HEK293 (cell line): ENCODE data around the gene DCAF8.

Experiments
- CTCF ChIA-PET: fragments of 350-600 bp; formaldehyde crosslinking; extraction: SDS; loops from one replicate; lab custom pipeline; 2021; ENCODE audit warnings: antibody characterized with exemption; lab: Yijun Ruan, JAX
- POLR2A ChIA-PET: fragments of 300-600 bp; formaldehyde crosslinking; extraction: SDS; loops from one replicate; lab custom pipeline; 2020; ENCODE audit warnings: antibody characterized with exemption, inconsistent platforms; lab: Yijun Ruan, JAX
- H3K27ac ChIP-seq: fragments of 200-500 bp; sonication (Bioruptor generic); 2 replicates; pipeline ENCODE4 v1.5.1; 2014; ENCODE audit warnings: low read depth, low read length, control low read depth, inconsistent platforms; ENCODE audit errors: extremely low read depth
- H3K36me3 ChIP-seq, 2 experiments: fragments of 200-500 bp in 1 of 2; sonication (Bioruptor generic) in 1 of 2; 1 replicate in 1 of 2; 2 replicates in 1 of 2; pipeline ENCODE4 v1.5.1; 2014 to 2017; ENCODE audit warnings: inconsistent platforms in 2 of 2, low read length in 2 of 2; ENCODE audit not compliant: control insufficient read depth in 2 of 2, insufficient read depth in 1 of 2
- H3K4me1 ChIP-seq: fragments of 200-500 bp; sonication (Bioruptor generic); 2 replicates; pipeline ENCODE4 v1.5.1; 2014; ENCODE audit warnings: mild to moderate bottlenecking, low read length, inconsistent platforms; ENCODE audit not compliant: control insufficient read depth, insufficient read depth
- H3K4me3 ChIP-seq: 2 replicates; pipeline ENCODE4 v1.5.1; 2011; ENCODE audit warnings: low read depth, mild to moderate bottlenecking, control low read depth, low read length, moderate library complexity
- H3K9me3 ChIP-seq: fragments of 200-500 bp; sonication (Bioruptor generic); 2 replicates; pipeline ENCODE4 v1.5.1; 2014; ENCODE audit warnings: low read depth, low read length, inconsistent platforms; ENCODE audit not compliant: control insufficient read depth, insufficient read depth
- KLF10 ChIP-seq: fragments of 450-650 bp; IDR thresholded peaks from 2 replicates; pipeline ENCODE4 v1.5.1; 2018; ENCODE audit warnings: missing biosample characterization, mild to moderate bottlenecking, missing genetic modification characterization
- REPIN1 ChIP-seq: fragments of 450-650 bp; formaldehyde crosslinking; IDR thresholded peaks from 2 replicates; pipeline ENCODE4 v1.5.1; 2017; ENCODE audit warnings: missing biosample characterization, missing genetic modification characterization, low read depth
- SETDB1 ChIP-seq: IDR thresholded peaks from one replicate; pipeline ENCODE4 v1.6.1; 2017; ENCODE audit warnings: mild to moderate bottlenecking, low read length, moderate library complexity, mixed read lengths; ENCODE audit not compliant: insufficient read length
- SP2 ChIP-seq: fragments of 450-650 bp; formaldehyde crosslinking; IDR thresholded peaks from 2 replicates; pipeline ENCODE4 v1.5.1; 2016; ENCODE audit warnings: missing biosample characterization, missing genetic modification characterization
- SP3 ChIP-seq: fragments of 450-650 bp; formaldehyde crosslinking; IDR thresholded peaks from 2 replicates; pipeline ENCODE4 v1.5.1; 2016; ENCODE audit warnings: missing biosample characterization, missing genetic modification characterization
- ZEB2 ChIP-seq: fragments of 450-650 bp; formaldehyde crosslinking; IDR thresholded peaks from 2 replicates; pipeline ENCODE4 v1.5.1; 2016; ENCODE audit warnings: missing biosample characterization, missing genetic modification characterization
- ZFHX2 ChIP-seq: fragments of 450-650 bp; formaldehyde crosslinking; conservative IDR thresholded peaks from 2 replicates; pipeline ENCODE4 v1.5.1; 2016; ENCODE audit warnings: missing biosample characterization, missing genetic modification characterization
- ZFP3 ChIP-seq: fragments of 450-650 bp; formaldehyde crosslinking; IDR thresholded peaks from 2 replicates; pipeline ENCODE4 v1.5.1; 2016; ENCODE audit warnings: low read depth, missing biosample characterization, missing genetic modification characterization
- ZFP37 ChIP-seq: fragments of 450-650 bp; formaldehyde crosslinking; IDR thresholded peaks from 2 replicates; pipeline ENCODE4 v1.5.1; 2016; ENCODE audit warnings: missing biosample characterization, missing genetic modification characterization
- ZNF341 ChIP-seq: fragments of 450-650 bp; formaldehyde crosslinking; IDR thresholded peaks from 2 replicates; pipeline ENCODE4; 2016; ENCODE audit warnings: low read depth, missing biosample characterization, missing genetic modification characterization
- ZNF37A ChIP-seq: fragments of 450-650 bp; IDR thresholded peaks from 2 replicates; pipeline ENCODE4 v1.5.1; 2018; ENCODE audit warnings: missing biosample characterization, missing genetic modification characterization
- ZNF426 ChIP-seq: fragments of 450-650 bp; formaldehyde crosslinking; IDR thresholded peaks from 2 replicates; pipeline ENCODE4 v1.5.1; 2017; ENCODE audit warnings: missing biosample characterization, missing genetic modification characterization, mild to moderate bottlenecking, inconsistent platforms, moderate library complexity
- ZNF433 ChIP-seq: fragments of 450-650 bp; formaldehyde crosslinking; IDR thresholded peaks from 2 replicates; pipeline ENCODE4 v1.5.1; 2016; ENCODE audit warnings: missing biosample characterization, missing genetic modification characterization, low read depth
- ZNF555 ChIP-seq: fragments of 450-650 bp; formaldehyde crosslinking; conservative IDR thresholded peaks from 2 replicates; pipeline ENCODE4 v1.5.1; 2017; ENCODE audit warnings: missing biosample characterization, mild to moderate bottlenecking, missing genetic modification characterization, inconsistent platforms
- ZNF561 ChIP-seq: fragments of 450-650 bp; IDR thresholded peaks from 2 replicates; pipeline ENCODE4 v1.5.1; 2018; ENCODE audit warnings: missing biosample characterization, missing genetic modification characterization, borderline replicate concordance
- ZNF610 ChIP-seq: fragments of 450-650 bp; formaldehyde crosslinking; IDR thresholded peaks from 2 replicates; pipeline ENCODE4 v1.5.1; 2016; ENCODE audit warnings: missing biosample characterization, missing genetic modification characterization, borderline replicate concordance
- ZNF626 ChIP-seq: fragments of 450-650 bp; sonication (Bioruptor Pico); formaldehyde crosslinking; IDR thresholded peaks from 2 replicates; pipeline ENCODE4 v1.5.1; 2018; ENCODE audit warnings: missing biosample characterization, missing genetic modification characterization, inconsistent platforms
- ZNF692 ChIP-seq: fragments of 450-650 bp; formaldehyde crosslinking; IDR thresholded peaks from 2 replicates; pipeline ENCODE4 v1.5.1; 2016; ENCODE audit warnings: missing biosample characterization, missing genetic modification characterization
- ZNF843 ChIP-seq: fragments of 450-650 bp; formaldehyde crosslinking; IDR thresholded peaks from 2 replicates; pipeline ENCODE4 v1.5.1; 2016; ENCODE audit warnings: missing biosample characterization, missing genetic modification characterization
- ZSCAN30 ChIP-seq: fragments of 450-650 bp; IDR thresholded peaks from 2 replicates; pipeline ENCODE4 v1.5.1; 2018; ENCODE audit warnings: missing biosample characterization, mild to moderate bottlenecking, missing genetic modification characterization, moderate library complexity
- ZXDB ChIP-seq: fragments of 450-650 bp; formaldehyde crosslinking; IDR thresholded peaks from 2 replicates; pipeline ENCODE4 v1.5.1; 2016; ENCODE audit warnings: missing biosample characterization, missing genetic modification characterization
- TF ChIP-seq, protein P1 (sequence below): fragments of 450-650 bp; formaldehyde crosslinking; IDR thresholded peaks from 2 replicates; pipeline ENCODE4 v1.5.1; 2016; ENCODE audit warnings: missing biosample characterization, missing genetic modification characterization
- TF ChIP-seq, protein P2 (sequence below): fragments of 450-650 bp; formaldehyde crosslinking; IDR thresholded peaks from 2 replicates; pipeline ENCODE4 v1.5.1; 2017; ENCODE audit warnings: missing biosample characterization, missing genetic modification characterization

Gene DCAF8

DNA sequence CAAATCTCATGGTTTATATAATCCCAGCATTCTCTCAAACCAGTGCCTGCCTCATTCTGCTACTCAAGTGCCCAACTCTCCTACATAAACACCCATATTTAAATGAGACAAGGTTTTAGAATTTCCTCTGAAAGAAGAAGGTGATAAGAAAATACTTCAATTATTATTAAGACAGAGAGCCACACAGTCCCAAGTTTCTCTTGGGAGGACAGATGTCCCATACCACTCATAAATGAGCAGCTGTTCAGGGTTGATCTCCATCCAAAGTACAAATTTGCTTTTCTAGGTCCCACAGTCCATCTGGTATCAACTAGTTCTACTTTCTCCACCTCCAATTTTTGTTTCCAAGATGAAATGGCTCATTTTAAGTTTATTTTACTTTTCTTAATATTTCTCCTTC, 11.3 kb downstream of the DCAF8 start:
- H3K4me3 ChIP-seq: no peak overlapping the region
- H3K27ac ChIP-seq: no peak overlapping the region
- H3K4me1 ChIP-seq: peaks cover 6% of the 10 kb centered on the region; the same call in 1 of the 2 replicates
- no peaks in the 10 kb centered on the region for H3K9me3 ChIP-seq
- H3K36me3 ChIP-seq: peaks cover 20 to 21% of the 10 kb centered on the region in 2 experiments
- ChIA-PET POLR2A (interaction anchor here (1.4 kb wide), 1 partner anchor 11 kb away, joined by 3 read pairs; the partner anchor contains the start of gene DCAF8), CTCF (interaction anchor here (0.8 to 7.3 kb wide), 30 partner anchors 9 to 210 kb away, joined by 3 to 144 read pairs (median 12); partner anchors contain the start of genes ATP1A4, CASQ1, KCNJ9 and PEX19)
- TF ChIP-seq SP2 (tag by site-specific recombination): no peak
- TF ChIP-seq ZNF341 (tag by site-specific recombination): no peak
- no peak for TF ChIP-seq ZNF561
- no peak for TF ChIP-seq ZNF37A (tag by site-specific recombination)
- TF ChIP-seq ZFP37: no peak
- TF ChIP-seq ZNF626: no peak
- TF ChIP-seq SETDB1: no peak
- TF ChIP-seq ZNF433 (tag by site-specific recombination): no peak
- TF ChIP-seq ZNF843 (tag by site-specific recombination): no peak
- TF ChIP-seq KLF10: no peak
- TF ChIP-seq ZXDB (tag by site-specific recombination): no peak

DNA sequence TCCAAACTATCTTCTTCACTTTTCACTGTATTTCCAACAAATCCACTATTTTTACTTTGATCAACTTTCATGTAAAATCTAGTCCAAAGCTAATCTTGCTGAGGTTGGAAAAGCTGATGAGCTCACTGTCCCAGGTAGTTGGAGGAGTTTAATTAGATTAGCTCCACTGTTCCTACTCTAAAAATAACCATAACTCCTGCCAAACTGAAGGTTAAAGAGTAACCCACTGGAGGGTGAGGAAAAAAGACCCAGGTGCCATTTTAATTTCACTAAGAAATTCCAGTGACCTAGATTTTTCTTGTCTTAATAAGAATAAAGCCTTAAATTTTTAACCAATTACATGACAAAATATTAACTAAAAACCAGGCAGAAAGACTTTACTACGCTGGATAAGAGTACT, 15.3 kb downstream of the DCAF8 start:
- TF ChIP-seq ZFP3 (tag by site-specific recombination): no peak
- TF ChIP-seq REPIN1 (tag by site-specific recombination): no peak
- no peak for TF ChIP-seq ZNF692 (tag by site-specific recombination)
- no peak for TF ChIP-seq ZNF610 (tag by site-specific recombination)
- no peak for TF ChIP-seq ZEB2 (tag by site-specific recombination)
- TF ChIP-seq ZFP37: no peak
- TF ChIP-seq ZNF555 (tag by site-specific recombination): no peak
- peaks cover 19% of the 10 kb centered on the region for H3K4me1 ChIP-seq
- CTCF ChIA-PET: interaction anchor here (0.7 to 6.6 kb wide), 3 partner anchors 44 to 163 kb away, joined by 3 to 88 read pairs (median 4); partner anchors contain the start of gene CASQ1
- H3K36me3 ChIP-seq: peaks cover 12 to 31% of the 10 kb centered on the region in 2 experiments; a peak in 2 of 3 replicates
- H3K27ac ChIP-seq: no peak overlapping the region
- H3K9me3 ChIP-seq: no peaks in the 10 kb centered on the region
- POLR2A ChIA-PET: no interaction called here
- no peak overlapping the region for H3K4me3 ChIP-seq

GRCh38 chr1:160245434-160245833, 16.9 kb downstream of the DCAF8 start:
- Histone ChIP-seq H3K36me3 (peaks cover 12 to 38% of the 10 kb centered on the region in 2 experiments), H3K27ac (no peak overlapping the region), H3K4me3 (no peak overlapping the region), H3K4me1 (peaks cover 19% of the 10 kb centered on the region), H3K9me3 (no peaks in the 10 kb centered on the region)
- TF ChIP-seq ZNF692 (tag by site-specific recombination): no peak
- TF ChIP-seq ZSCAN30: no peak
- no peak for TF ChIP-seq SP3
- TF ChIP-seq ZFHX2 (tag by site-specific recombination): no peak
- TF ChIP-seq, protein P1, sequence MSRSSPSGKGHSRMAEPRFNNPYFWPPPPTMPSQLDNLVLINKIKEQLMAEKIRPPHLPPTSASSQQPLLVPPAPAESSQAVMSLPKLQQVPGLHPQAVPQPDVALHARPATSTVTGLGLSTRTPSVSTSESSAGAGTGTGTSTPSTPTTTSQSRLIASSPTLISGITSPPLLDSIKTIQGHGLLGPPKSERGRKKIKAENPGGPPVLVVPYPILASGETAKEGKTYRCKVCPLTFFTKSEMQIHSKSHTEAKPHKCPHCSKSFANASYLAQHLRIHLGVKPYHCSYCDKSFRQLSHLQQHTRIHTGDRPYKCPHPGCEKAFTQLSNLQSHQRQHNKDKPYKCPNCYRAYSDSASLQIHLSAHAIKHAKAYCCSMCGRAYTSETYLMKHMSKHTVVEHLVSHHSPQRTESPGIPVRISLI: no peak
- no peak for TF ChIP-seq ZNF426
- no peak for TF ChIP-seq ZFP3 (tag by site-specific recombination)
- TF ChIP-seq, protein P2, sequence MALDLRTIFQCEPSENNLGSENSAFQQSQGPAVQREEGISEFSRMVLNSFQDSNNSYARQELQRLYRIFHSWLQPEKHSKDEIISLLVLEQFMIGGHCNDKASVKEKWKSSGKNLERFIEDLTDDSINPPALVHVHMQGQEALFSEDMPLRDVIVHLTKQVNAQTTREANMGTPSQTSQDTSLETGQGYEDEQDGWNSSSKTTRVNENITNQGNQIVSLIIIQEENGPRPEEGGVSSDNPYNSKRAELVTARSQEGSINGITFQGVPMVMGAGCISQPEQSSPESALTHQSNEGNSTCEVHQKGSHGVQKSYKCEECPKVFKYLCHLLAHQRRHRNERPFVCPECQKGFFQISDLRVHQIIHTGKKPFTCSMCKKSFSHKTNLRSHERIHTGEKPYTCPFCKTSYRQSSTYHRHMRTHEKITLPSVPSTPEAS (tag by site-specific recombination): no peak
- CTCF ChIA-PET: interaction anchor here (0.6 to 3.3 kb wide), 6 partner anchors 9 to 129 kb away, joined by 3 to 17 read pairs (median 5); no protein-coding TSS in a partner anchor
- POLR2A ChIA-PET: interaction anchor here (1.0 to 1.3 kb wide), 2 partner anchors 17 to 40 kb away, joined by 3 to 4 read pairs; partner anchors contain the start of gene DCAF8
